ENCODE measurements around the gene CDH12. TPM values are rescaled to one million over a fixed set of nuclear protein-coding genes. Genes with fewer than 3 reads are reported as not detected.

CDH12 gene
- total RNA-seq, 4 donors from 2014 or later: 0.12 TPM; not detected in 3

- 50 to 63% methylated on average over 3 of the region's 3 CpGs for WGBS, 2 donors (ENCODE audit: low coverage in 1 of 2)
- no peak overlapping the region for H3K27ac ChIP-seq
- TF ChIP-seq EP300 (IDR thresholded peaks at IDR 0.05) (no peak), POLR2AphosphoS5 (IDR thresholded peaks at IDR 0.05) (no peak), CTCF (IDR thresholded peaks at IDR 0.05) (no peak), POLR2A (IDR thresholded peaks at IDR 0.05) (no peak)
- peaks cover 0 to 5% (median 0%) of the 10 kb centered on the region in 3 donors for H3K9me3 ChIP-seq
- H3K36me3 ChIP-seq: no peaks in the 10 kb centered on the region
- no peak for ATAC-seq
- no peaks in the 10 kb centered on the region for H3K4me1 ChIP-seq
- H3K27me3 ChIP-seq: no peaks in the 10 kb centered on the region
- H3K4me3 ChIP-seq: no peak overlapping the region
These were observed 1141.0 kb downstream of the CDH12 start for GRCh38 chr5:21711866-21712758.

GRCh38 chr5:21709770-21710169 is 1143.4 kb downstream of the CDH12 start:
- WGBS, 2 donors (ENCODE audit: low coverage in 1 of 2): 58 to 89% methylated on average over 3 of the region's 3 CpGs
- TF ChIP-seq POLR2AphosphoS5 (IDR thresholded peaks at IDR 0.05): no peak
- no peak for TF ChIP-seq CTCF (IDR thresholded peaks at IDR 0.05)
- Histone ChIP-seq H3K27me3 (no peaks in the 10 kb centered on the region), H3K9me3 (no peaks in the 10 kb centered on the region), H3K36me3 (no peaks in the 10 kb centered on the region), H3K4me1 (no peaks in the 10 kb centered on the region), H3K4me3 (no peak overlapping the region), H3K27ac (no peak overlapping the region)
- no peak for ATAC-seq

- no peaks in the 10 kb centered on the region for H3K9me3 ChIP-seq
- H3K4me3 ChIP-seq: no peak overlapping the region
- no peaks in the 10 kb centered on the region for H3K36me3 ChIP-seq
- 57 to 61% methylated on average over 2 of the region's 2 CpGs for WGBS, 2 donors (ENCODE audit: low coverage in 1 of 2)
- no peak for ATAC-seq
- no peaks in the 10 kb centered on the region for H3K27me3 ChIP-seq
- no peak overlapping the region for H3K27ac ChIP-seq
- no peaks in the 10 kb centered on the region for H3K4me1 ChIP-seq
- no peak for TF ChIP-seq POLR2AphosphoS5 (IDR thresholded peaks at IDR 0.05)
These were observed 1148.0 kb downstream of the CDH12 start for GRCh38 chr5:21704974-21705668.

- Histone ChIP-seq H3K9me3 (no peaks in the 10 kb centered on the region), H3K4me1 (no peaks in the 10 kb centered on the region), H3K4me3 (no peak overlapping the region), H3K36me3 (no peaks in the 10 kb centered on the region), H3K27ac (no peak overlapping the region), H3K27me3 (no peaks in the 10 kb centered on the region)
- WGBS, 2 donors (ENCODE audit: low coverage in 1 of 2): 76% methylated on average over 3 of the region's 3 CpGs
- no peak for ATAC-seq
- TF ChIP-seq POLR2A (IDR thresholded peaks at IDR 0.05): no peak
- TF ChIP-seq EP300 (IDR thresholded peaks at IDR 0.05): no peak
- no peak for TF ChIP-seq CTCF (IDR thresholded peaks at IDR 0.05)
- no peak for TF ChIP-seq POLR2AphosphoS5 (IDR thresholded peaks at IDR 0.05)
These were observed 1151.8 kb downstream of the CDH12 start for GRCh38 chr5:21701317-21701716.

All from gastroesophageal sphincter (tissue), 4 donors.